Brain microvascular endothelial cell (primary cell): ENCODE results near the gene SCN9A.
A peak's percentile ranks its signal among the peaks of the same experiment; 100 is the strongest.

ENCODE experiments used
- DNase-seq: peaks from one replicate; pipeline ENCODE4 v3.0.0-alpha.2; 2020
- H3K27ac ChIP-seq: fragments of 250-450 bp; sonication (Bioruptor Pico); 2 replicates; pipeline ENCODE4 v1.5.1; 2020; ENCODE audit warnings: mild to moderate bottlenecking, moderate library complexity
- H3K27me3 ChIP-seq: fragments of 250-450 bp; sonication (Bioruptor Pico); replicated peaks from 2 replicates; pipeline ENCODE4 v1.5.1; 2020; ENCODE audit warnings: mild to moderate bottlenecking
- H3K36me3 ChIP-seq: fragments of 250-450 bp; sonication (Bioruptor Pico); replicated peaks from 2 replicates; pipeline ENCODE4 v1.5.1; 2020; ENCODE audit warnings: mild to moderate bottlenecking
- H3K4me3 ChIP-seq: 2 replicates; pipeline ENCODE4 v1.5.1; 2011; ENCODE audit warnings: low read depth, mild to moderate bottlenecking, control low read depth, low read length, moderate library complexity
- CTCF ChIP-seq: IDR thresholded peaks from 2 replicates; pipeline ENCODE4 v1.5.1; 2011; ENCODE audit warnings: low read depth, mild to moderate bottlenecking, moderate library complexity, low read length, control low read depth, inconsistent platforms; ENCODE audit errors: missing control alignments
- in situ Hi-C: cut with HindIII; loops from 2 replicates; pipeline ENCODE4 v1.10.0; 2017; ENCODE audit warnings: low sequenced_read_pairs, low pct_ligation_motif_present

The SCN9A gene

GRCh38 chr2:166373951-166374350 is 1.8 kb downstream of the SCN9A start:
- H3K27me3 ChIP-seq = no peaks in the 10 kb centered on the region
- no peaks in the 10 kb centered on the region for H3K36me3 ChIP-seq
- H3K27ac ChIP-seq = no peak overlapping the region
- peak; percentile 91 for DNase-seq
- in situ Hi-C loops = no loop called here
- no peak overlapping the region for H3K4me3 ChIP-seq
- no peak for TF ChIP-seq CTCF

GRCh38 chr2:166373539-166373938 is 2.2 kb downstream of the SCN9A start:
- H3K27me3 ChIP-seq = no peaks in the 10 kb centered on the region
- in situ Hi-C loops = no loop called here
- no peak for TF ChIP-seq CTCF
- no peak for DNase-seq
- H3K27ac ChIP-seq = no peak overlapping the region
- no peaks in the 10 kb centered on the region for H3K36me3 ChIP-seq
- H3K4me3 ChIP-seq = no peak overlapping the region

- in situ Hi-C loops = no loop called here
- no peaks in the 10 kb centered on the region for H3K27me3 ChIP-seq
- no peak overlapping the region for H3K4me3 ChIP-seq
- no peaks in the 10 kb centered on the region for H3K36me3 ChIP-seq
- H3K27ac ChIP-seq = no peak overlapping the region
- no peak for DNase-seq
- no peak for TF ChIP-seq CTCF
These were observed 2.6 kb downstream of the SCN9A start for GRCh38 chr2:166373105-166373504.

- no peak for TF ChIP-seq CTCF
- Histone ChIP-seq H3K36me3 (no peaks in the 10 kb centered on the region), H3K27me3 (no peaks in the 10 kb centered on the region), H3K27ac (no peak overlapping the region), H3K4me3 (no peak overlapping the region)
- in situ Hi-C loops = no loop called here
- DNase-seq = no peak
These were observed 3.7 kb downstream of the SCN9A start for GRCh38 chr2:166372046-166372445.

- Histone ChIP-seq H3K4me3 (no peak overlapping the region), H3K27me3 (no peaks in the 10 kb centered on the region), H3K36me3 (no peaks in the 10 kb centered on the region), H3K27ac (no peak overlapping the region)
- no peak for DNase-seq
- in situ Hi-C loops = no loop called here
- no peak for TF ChIP-seq CTCF
These were observed 9.8 kb downstream of the SCN9A start for GRCh38 chr2:166365803-166366420.

GRCh38 chr2:166365239-166365638 is 10.5 kb downstream of the SCN9A start:
- Histone ChIP-seq H3K27ac (no peak overlapping the region), H3K36me3 (no peaks in the 10 kb centered on the region), H3K27me3 (no peaks in the 10 kb centered on the region), H3K4me3 (no peak overlapping the region)
- in situ Hi-C loops = no loop called here
- no peak for TF ChIP-seq CTCF
- DNase-seq = no peak
